OCI-LY1 (cell line): Measurements from ENCODE around the gene TMEM267.

Experiments
- H2AFZ ChIP-seq: fragments of 200-600 bp; sonication (generic), shearing (Covaris generic); 2 replicates; pipeline ENCODE4 v1.6.0; 2014; ENCODE audit warnings: antibody characterized with exemption, mild to moderate bottlenecking, low read length
- H3F3A ChIP-seq: fragments of 200-600 bp; sonication (generic), shearing (Covaris generic); 2 replicates; pipeline ENCODE4 v1.6.0; 2014; ENCODE audit warnings: mild to moderate bottlenecking, antibody characterized with exemption, low read length, moderate library complexity; ENCODE audit not compliant: insufficient read depth
- H3K27ac ChIP-seq: fragments of 200-600 bp; sonication (generic); 2 replicates; pipeline ENCODE4 v1.5.1; 2014; ENCODE audit warnings: low read length, mixed run types, mild to moderate bottlenecking, low read depth; ENCODE audit not compliant: poor library complexity, severe bottlenecking
- H3K27me3 ChIP-seq: fragments of 200-600 bp; sonication (generic); 2 replicates; pipeline ENCODE4 v1.6.0; 2014; ENCODE audit warnings: antibody characterized with exemption, mild to moderate bottlenecking, low read length, moderate library complexity; ENCODE audit not compliant: insufficient read depth
- H3K36me3 ChIP-seq: fragments of 200-600 bp; sonication (generic); 2 replicates; pipeline ENCODE4 v1.6.1; 2014; ENCODE audit warnings: mild to moderate bottlenecking, antibody characterized with exemption, low read length, moderate library complexity, mixed read lengths; ENCODE audit not compliant: insufficient read depth
- H3K4me1 ChIP-seq: fragments of 200-600 bp; sonication (generic); 2 replicates; pipeline ENCODE4 v1.5.1; 2014; ENCODE audit warnings: mild to moderate bottlenecking, low read length, moderate library complexity; ENCODE audit not compliant: insufficient read depth, severe bottlenecking
- H3K4me2 ChIP-seq: fragments of 200-600 bp; sonication (generic), shearing (Covaris generic); 2 replicates; pipeline ENCODE4 v1.6.1; 2014; ENCODE audit warnings: low read length
- H3K4me3 ChIP-seq: fragments of 200-600 bp; sonication (generic); 2 replicates; pipeline ENCODE4 v1.5.1; 2014; ENCODE audit warnings: low read length, low read depth, mild to moderate bottlenecking, mixed read lengths; ENCODE audit not compliant: poor library complexity, severe bottlenecking
- H3K79me2 ChIP-seq: fragments of 200-600 bp; shearing (Covaris generic); 2 replicates; pipeline ENCODE4 v1.6.1; 2016; ENCODE audit warnings: mixed run types, low read length, mixed read lengths; ENCODE audit not compliant: insufficient read depth
- H3K9ac ChIP-seq: fragments of 200-600 bp; sonication (generic), shearing (Covaris generic); 2 replicates; pipeline ENCODE4 v1.6.1; 2014; ENCODE audit warnings: mild to moderate bottlenecking, low read length, mixed read lengths
- H3K9me2 ChIP-seq: fragments of 200-600 bp; sonication (generic), shearing (Covaris generic); 2 replicates; pipeline ENCODE4 v1.6.1; 2014; ENCODE audit warnings: low read depth, mild to moderate bottlenecking, low read length, mixed read lengths
- H3K9me3 ChIP-seq: fragments of 200-600 bp; shearing (Covaris generic); 2 replicates; pipeline ENCODE4 v1.6.1; 2014; ENCODE audit warnings: low read length, mixed read lengths
- H4K20me1 ChIP-seq: fragments of 200-600 bp; sonication (generic), shearing (Covaris generic); 2 replicates; pipeline ENCODE4 v1.6.0; 2016; ENCODE audit warnings: mild to moderate bottlenecking, low read length; ENCODE audit not compliant: insufficient read depth
- EZH2 ChIP-seq: fragments of 200-600 bp; sonication (generic), shearing (Covaris generic); IDR thresholded peaks from 2 replicates; pipeline ENCODE4 v1.8.0; 2017; ENCODE audit warnings: borderline replicate concordance, mixed run types, mild to moderate bottlenecking, antibody characterized with exemption, low read length, moderate library complexity, mixed read lengths
- TF ChIP-seq, protein P1 (sequence below): fragments of 200-600 bp; sonication (generic), shearing (Covaris generic); IDR thresholded peaks from 2 replicates; pipeline ENCODE4 v1.5.1; 2017; ENCODE audit warnings: mild to moderate bottlenecking, antibody characterized with exemption, low read length, moderate library complexity, mixed read lengths

Gene TMEM267

DNA sequence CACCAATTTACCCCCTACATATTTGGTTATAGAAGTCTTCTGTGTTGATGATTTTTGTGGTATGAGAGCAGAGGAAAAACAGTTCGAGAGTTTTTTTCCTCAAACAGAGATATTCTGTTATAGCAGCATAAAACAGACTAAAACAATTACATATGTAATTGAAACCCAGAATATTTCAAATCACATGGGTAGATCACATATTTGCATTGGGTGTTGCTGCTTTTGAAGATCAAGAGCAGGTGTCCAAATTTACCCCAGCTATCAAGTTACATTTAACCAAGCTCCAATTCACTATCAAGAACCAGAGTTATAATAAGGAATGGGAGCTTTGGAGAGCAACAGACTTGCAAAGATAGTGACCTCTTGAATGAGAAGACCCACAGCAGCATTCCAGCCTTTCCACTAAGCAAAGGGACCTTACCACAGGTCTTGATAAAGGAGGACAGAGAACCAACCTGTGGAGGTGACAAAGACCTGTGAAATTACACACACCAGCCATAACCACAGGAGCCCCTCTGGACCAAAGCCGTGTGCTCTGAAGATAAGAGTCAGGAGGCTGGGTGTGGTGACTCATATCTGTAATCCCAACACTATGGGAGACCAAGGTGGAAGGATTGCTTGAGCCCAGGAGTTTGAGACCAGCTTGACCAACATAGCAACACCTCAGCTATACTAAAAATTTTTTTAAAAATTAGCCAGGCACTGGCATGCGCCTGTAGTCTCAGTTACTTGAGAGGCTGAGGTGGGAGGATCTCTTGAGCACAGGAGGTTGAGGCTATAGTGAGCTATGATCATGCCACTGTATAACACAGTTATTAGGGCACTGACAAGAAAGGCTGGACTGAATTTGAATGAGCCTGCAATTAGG is 67.5 kb downstream of the TMEM267 start:
- TF ChIP-seq, protein P1, sequence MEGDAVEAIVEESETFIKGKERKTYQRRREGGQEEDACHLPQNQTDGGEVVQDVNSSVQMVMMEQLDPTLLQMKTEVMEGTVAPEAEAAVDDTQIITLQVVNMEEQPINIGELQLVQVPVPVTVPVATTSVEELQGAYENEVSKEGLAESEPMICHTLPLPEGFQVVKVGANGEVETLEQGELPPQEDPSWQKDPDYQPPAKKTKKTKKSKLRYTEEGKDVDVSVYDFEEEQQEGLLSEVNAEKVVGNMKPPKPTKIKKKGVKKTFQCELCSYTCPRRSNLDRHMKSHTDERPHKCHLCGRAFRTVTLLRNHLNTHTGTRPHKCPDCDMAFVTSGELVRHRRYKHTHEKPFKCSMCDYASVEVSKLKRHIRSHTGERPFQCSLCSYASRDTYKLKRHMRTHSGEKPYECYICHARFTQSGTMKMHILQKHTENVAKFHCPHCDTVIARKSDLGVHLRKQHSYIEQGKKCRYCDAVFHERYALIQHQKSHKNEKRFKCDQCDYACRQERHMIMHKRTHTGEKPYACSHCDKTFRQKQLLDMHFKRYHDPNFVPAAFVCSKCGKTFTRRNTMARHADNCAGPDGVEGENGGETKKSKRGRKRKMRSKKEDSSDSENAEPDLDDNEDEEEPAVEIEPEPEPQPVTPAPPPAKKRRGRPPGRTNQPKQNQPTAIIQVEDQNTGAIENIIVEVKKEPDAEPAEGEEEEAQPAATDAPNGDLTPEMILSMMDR: no peak
- no peak for TF ChIP-seq EZH2
- Histone ChIP-seq H3K79me2 (no peaks in the 10 kb centered on the region), H3K9me2 (no peaks in the 10 kb centered on the region), H2AFZ (no peak overlapping the region), H3K4me1 (no peaks in the 10 kb centered on the region), H3F3A (no peaks in the 10 kb centered on the region), H4K20me1 (no peaks in the 10 kb centered on the region), H3K27me3 (no peaks in the 10 kb centered on the region), H3K9ac (no peak overlapping the region), H3K9me3 (no peaks in the 10 kb centered on the region), H3K36me3 (no peaks in the 10 kb centered on the region), H3K27ac (no peak overlapping the region), H3K4me2 (no peak overlapping the region), H3K4me3 (no peak overlapping the region)

DNA sequence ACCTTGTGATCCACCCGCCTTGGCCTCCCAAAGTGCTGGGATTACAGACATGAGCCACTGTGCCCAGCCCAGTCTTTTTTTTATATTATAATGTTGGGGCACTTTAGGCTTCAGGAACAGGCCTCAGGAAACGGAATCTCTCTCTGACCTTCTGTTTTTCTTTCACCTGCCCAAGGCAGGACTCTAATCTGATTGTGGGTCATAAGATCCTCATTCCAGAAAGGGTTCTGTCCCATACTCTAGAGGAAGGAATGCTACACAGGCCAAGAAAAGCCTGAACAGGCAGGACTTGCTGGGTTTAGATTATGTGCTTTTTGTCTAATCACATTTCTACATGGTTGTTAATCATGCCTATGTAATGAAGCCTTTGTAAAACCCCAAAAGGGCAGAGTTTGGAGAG is 69.7 kb downstream of the TMEM267 start:
- no peaks in the 10 kb centered on the region for H3K79me2 ChIP-seq
- H3K4me3 ChIP-seq: no peak overlapping the region
- H3K9ac ChIP-seq: no peak overlapping the region
- H3K4me2 ChIP-seq: no peak overlapping the region
- H3K27me3 ChIP-seq: no peaks in the 10 kb centered on the region
- no peaks in the 10 kb centered on the region for H3F3A ChIP-seq
- no peaks in the 10 kb centered on the region for H3K9me2 ChIP-seq
- no peak overlapping the region for H2AFZ ChIP-seq
- no peaks in the 10 kb centered on the region for H3K9me3 ChIP-seq
- H3K27ac ChIP-seq: no peak overlapping the region
- no peak for TF ChIP-seq EZH2
- TF ChIP-seq, protein P1: no peak
- H3K36me3 ChIP-seq: no peaks in the 10 kb centered on the region
- H3K4me1 ChIP-seq: no peaks in the 10 kb centered on the region
- no peaks in the 10 kb centered on the region for H4K20me1 ChIP-seq

DNA sequence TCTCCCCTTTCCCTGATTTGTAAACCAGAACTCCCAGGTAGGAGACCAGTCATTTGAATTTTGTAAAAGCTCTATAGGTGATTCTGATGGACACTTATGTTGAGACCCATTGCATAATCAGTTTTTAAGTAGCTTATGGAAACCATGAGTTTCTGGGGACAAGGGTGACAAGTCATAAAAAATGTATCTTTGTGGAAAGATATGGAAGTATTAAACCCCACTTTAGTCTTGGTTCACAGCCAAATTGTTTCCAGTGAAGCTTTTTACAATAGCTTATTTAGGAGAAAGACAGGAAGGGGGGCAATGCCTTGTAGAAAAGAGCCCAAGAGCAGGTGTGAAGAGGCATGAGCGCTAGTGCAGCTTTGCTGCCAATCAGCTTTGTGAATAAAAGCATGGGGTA is 71.0 kb downstream of the TMEM267 start:
- no peak overlapping the region for H2AFZ ChIP-seq
- H3F3A ChIP-seq: no peaks in the 10 kb centered on the region
- H3K9me2 ChIP-seq: no peaks in the 10 kb centered on the region
- no peak overlapping the region for H3K9ac ChIP-seq
- no peak overlapping the region for H3K4me3 ChIP-seq
- no peaks in the 10 kb centered on the region for H3K36me3 ChIP-seq
- H3K9me3 ChIP-seq: no peaks in the 10 kb centered on the region
- no peaks in the 10 kb centered on the region for H3K4me1 ChIP-seq
- no peaks in the 10 kb centered on the region for H3K27me3 ChIP-seq
- H3K4me2 ChIP-seq: no peak overlapping the region
- H3K27ac ChIP-seq: no peak overlapping the region
- no peaks in the 10 kb centered on the region for H4K20me1 ChIP-seq
- TF ChIP-seq, protein P1: no peak
- TF ChIP-seq EZH2: no peak
- H3K79me2 ChIP-seq: no peaks in the 10 kb centered on the region
